Gastroesophageal sphincter (tissue), 4 donors: ENCODE data around the gene ZNF83. TPM values are rescaled to one million over a fixed set of nuclear protein-coding genes. Genes with fewer than 3 reads are reported as not detected.
"Not testable (repeated sequence)": the region's sequence is repeated elsewhere in the genome, so short reads cannot be mapped to it uniquely, and the experiment has no call there.

ENCODE experiments used
- ATAC-seq: fragments of 150-250 bp; one replicate; pipeline ENCODE4 v1.9.1; 2016; ENCODE audit warnings: mild to moderate bottlenecking, moderate library complexity
- H3K27ac ChIP-seq, 4 donors: fragments of 200-600 bp; sonication (generic) in 3 of 4; 1 replicate in 3 of 4; 2 replicates in 1 of 4; pipeline ENCODE4 v1.5.1; 2016 to 2019
- H3K27me3 ChIP-seq: fragments of 200-600 bp; sonication (generic); one replicate; pipeline ENCODE4 v1.5.1; 2019
- H3K36me3 ChIP-seq, 2 donors: fragments of 200-600 bp; sonication (generic); one replicate each; pipeline ENCODE4 v1.5.1; 2019; ENCODE audit warnings: control low read depth in 1 of 2
- H3K4me1 ChIP-seq, 3 donors: fragments of 200-600 bp; sonication (generic); 1 replicate in 2 of 3; 2 replicates in 1 of 3; pipeline ENCODE4 v1.5.1; 2016 to 2019; ENCODE audit warnings: control low read depth in 2 of 3
- H3K4me3 ChIP-seq, 2 donors: fragments of 200-600 bp; sonication (generic); one replicate each; pipeline ENCODE4 v1.5.1; 2019; ENCODE audit warnings: mild to moderate bottlenecking in 1 of 2, moderate library complexity in 1 of 2
- H3K9me3 ChIP-seq, 3 donors: fragments of 200-600 bp; sonication (generic); one replicate each; pipeline ENCODE4 v1.5.1; 2017 to 2019; ENCODE audit warnings: control low read depth in 2 of 3
- CTCF ChIP-seq, 4 experiments: fragments of 200-600 bp in 2 of 4; fragments of 450-650 bp in 2 of 4; sonication (generic) in 1 of 4; IDR thresholded peaks; one replicate each; pipeline ENCODE4 v1.5.1; 2017 to 2019; ENCODE audit warnings: antibody characterized with exemption in 4 of 4, mild to moderate bottlenecking in 2 of 4, moderate library complexity in 2 of 4
- EP300 ChIP-seq: sonication (generic); formaldehyde crosslinking; IDR thresholded peaks from one replicate; pipeline ENCODE4 v1.6.1; 2017; ENCODE audit warnings: antibody characterized with exemption, mild to moderate bottlenecking
- POLR2A ChIP-seq, 2 donors: fragments of 450-650 bp; IDR thresholded peaks; one replicate each; pipeline ENCODE4 v1.6.1; 2017; ENCODE audit warnings: antibody characterized with exemption in 2 of 2, mild to moderate bottlenecking in 2 of 2, moderate library complexity in 1 of 2
- POLR2AphosphoS5 ChIP-seq: sonication (generic); formaldehyde crosslinking; IDR thresholded peaks from one replicate; pipeline ENCODE4 v1.6.1; 2017; ENCODE audit warnings: antibody characterized with exemption
- WGBS, 2 donors: methylation state at CpG; one replicate each; pipeline ENCODE4 v1.1.5; 2018; ENCODE audit warnings: low coverage in 1 of 2; 5-methylcytosine and 5-hydroxymethylcytosine counted together
- small RNA-seq, 4 donors: library from RNA; depleted of rRNA; stranded (forward); fragments of <200 nt; gene quantifications; one replicate each; pipeline ENCODE3, GENCODE V24; 2016
- total RNA-seq, 4 donors: library from RNA; depleted of rRNA; stranded (reverse); fragments of >200 nt; gene quantifications; one replicate each; pipeline ENCODE4 v1.1.0, GENCODE V29; 2016

Gene ZNF83
- total RNA-seq, 4 donors from 2014 or later = 30.3 to 99.3 (median 49.4) TPM

GRCh38 chr19:52570000-52570861, 67.9 kb downstream of the ZNF83 start, which contains the start of gene ZNF701:
TSS of gene ZNF701 (plus strand) at chr19:52570287. CDS start at chr19:52574148, 3,861 bp downstream.
- Histone ChIP-seq H3K27ac (peak within 1 kb of the TSS; percentile 68 to 88 (median 84)), H3K27me3 (no peaks in the 10 kb centered on the region), H3K36me3 (peaks cover 0 to 30% of the 10 kb centered on the region in 2 donors), H3K9me3 (no peaks in the 10 kb centered on the region), H3K4me3 (peak within 1 kb of the TSS; percentile 75 to 84), H3K4me1 (peaks cover 0 to 27% (median 4%) of the 10 kb centered on the region in 3 donors)
- WGBS, 2 donors = 0 to 1% methylated on average over 18 to 30 of the region's 57 CpGs
- peak; percentile 100 for ATAC-seq
- TF ChIP-seq EP300 (no peak), CTCF (IDR thresholded peaks at IDR 0.05) (peak in 3 of 4 experiments; percentile 21 to 53 (median 25)), POLR2AphosphoS5 (peak; percentile 97), POLR2A (IDR thresholded peaks at IDR 0.05) (peak; percentile 81 to 86)

- Histone ChIP-seq H3K4me3 (peak overlapping the region; percentile 75 to 84), H3K36me3 (peaks cover 0 to 29% of the 10 kb centered on the region in 2 donors), H3K27ac (peak overlapping the region; percentile 68 to 88 (median 84)), H3K4me1 (peaks cover 0 to 27% (median 4%) of the 10 kb centered on the region in 3 donors)
- H3K27me3 ChIP-seq, H3K9me3 ChIP-seq: not testable (repeated sequence)
- WGBS, 2 donors = 2 to 7% methylated on average over 5 to 9 of the region's 13 CpGs
- ATAC-seq = peak; percentile 62
Measured at GRCh38 chr19:52569638-52569999, 68.5 kb downstream of the ZNF83 start.

- peaks cover 0 to 28% of the 10 kb centered on the region in 2 donors for H3K36me3 ChIP-seq
- H3K9me3 ChIP-seq = no peaks in the 10 kb centered on the region
- no peaks in the 10 kb centered on the region for H3K27me3 ChIP-seq
- no peak overlapping the region for H3K27ac ChIP-seq
- TF ChIP-seq POLR2AphosphoS5 (no peak), POLR2A (IDR thresholded peaks at IDR 0.05) (no peak), EP300 (no peak), CTCF (IDR thresholded peaks at IDR 0.05) (no peak)
- H3K4me3 ChIP-seq = no peak overlapping the region
- no peak for ATAC-seq
- peaks cover 0 to 27% (median 4%) of the 10 kb centered on the region in 3 donors for H3K4me1 ChIP-seq
- 90 to 100% methylated on average over 4 to 5 of the region's 14 CpGs for WGBS, 2 donors
Measured at GRCh38 chr19:52567921-52568320, 70.2 kb downstream of the ZNF83 start.

- 71 to 79% methylated on average over 2 of the region's 2 CpGs for WGBS, 2 donors
- Histone ChIP-seq H3K9me3 (no peaks in the 10 kb centered on the region), H3K36me3 (peaks cover 0 to 34% of the 10 kb centered on the region in 2 donors), H3K27me3 (no peaks in the 10 kb centered on the region), H3K4me3 (no peak overlapping the region), H3K4me1 (peaks cover 0 to 22% (median 4%) of the 10 kb centered on the region in 3 donors), H3K27ac (no peak overlapping the region)
- ATAC-seq = no peak
- no peak for TF ChIP-seq CTCF (IDR thresholded peaks at IDR 0.05)
- TF ChIP-seq POLR2AphosphoS5 = no peak
- no peak for TF ChIP-seq POLR2A (IDR thresholded peaks at IDR 0.05)
- no peak for TF ChIP-seq EP300
Measured at GRCh38 chr19:52566588-52566987, 71.6 kb downstream of the ZNF83 start.

- H3K27ac ChIP-seq = no peak overlapping the region
- TF ChIP-seq POLR2A (IDR thresholded peaks at IDR 0.05) = no peak
- TF ChIP-seq EP300 = no peak
- no peak for TF ChIP-seq POLR2AphosphoS5
- no peak for TF ChIP-seq CTCF (IDR thresholded peaks at IDR 0.05)
- no peaks in the 10 kb centered on the region for H3K9me3 ChIP-seq
- H3K27me3 ChIP-seq = no peaks in the 10 kb centered on the region
- H3K36me3 ChIP-seq = peaks cover 0 to 36% of the 10 kb centered on the region in 2 donors
- peaks cover 0 to 17% (median 4%) of the 10 kb centered on the region in 3 donors for H3K4me1 ChIP-seq
- no peak overlapping the region for H3K4me3 ChIP-seq
- ATAC-seq = no peak
- 87 to 92% methylated on average over 6 of the region's 6 CpGs for WGBS, 2 donors
Measured at GRCh38 chr19:52566121-52566520, 72.0 kb downstream of the ZNF83 start.

Small RNAs within 50 kb of the gene (small RNA-seq; reads per million reads assigned to genes)
- gene RPL39P34 = 0 reads per million in 4 donors

Other genes starting within 250 kb of the ZNF83 start
- 10 to 100 TPM; 12.1 to 52.1 (median 23.5) TPM for gene ZNF528, start 240.5 kb downstream of the ZNF83 start, total RNA-seq
- gene ZNF534, start 209.2 kb downstream of the ZNF83 start, total RNA-seq = under 1 TPM in 3 of 4 donors, not detected in 1; 0.22 to 0.66 (median 0.31) TPM
- gene ZNF578, start 184.8 kb downstream of the ZNF83 start, total RNA-seq = 1 to 10 TPM; 1.1 to 4.2 (median 2.0) TPM
- 10 to 100 TPM; 13.1 to 33.2 (median 22.2) TPM for gene ZNF808, start 110.7 kb downstream of the ZNF83 start, total RNA-seq
- gene ZNF701, start 68.1 kb downstream of the ZNF83 start, total RNA-seq = 10 to 100 TPM; 10.8 to 16.8 (median 11.8) TPM
- 10 to 100 TPM in 2 of 4 donors, 1 to 10 TPM in 2; 4.8 to 14.6 (median 9.7) TPM for gene ZNF611, start 96.7 kb upstream of the ZNF83 start, total RNA-seq
- 10 to 100 TPM in 1 of 4 donors, 1 to 10 TPM in 3; 3.2 to 10.9 (median 6.6) TPM for gene ZNF600, start 148.4 kb upstream of the ZNF83 start, total RNA-seq
- 10 to 100 TPM in 2 of 4 donors, 1 to 10 TPM in 2; 6.1 to 25.2 (median 11.1) TPM for gene ZNF28, start 183.3 kb upstream of the ZNF83 start, total RNA-seq
- 10 to 100 TPM; 10.0 to 17.0 (median 13.2) TPM for gene ZNF468, start 219.3 kb upstream of the ZNF83 start, total RNA-seq